ENCODE measurements around the gene RAD9B. TPM values are rescaled to one million over a fixed set of nuclear protein-coding genes. Genes with fewer than 3 reads are reported as not detected.
A peak's percentile ranks its signal among the peaks of the same experiment; 100 is the strongest.

The RAD9B gene
- total and polyA plus RNA-seq, 2 of the 4 experiments (the other 2 are of a cell fraction), result 0.09 to 0.18 TPM

GRCh38 chr12:110545812-110546211 lies 43.7 kb downstream of the RAD9B start:
- in situ Hi-C loops (cut with MboI; ENCODE audit: low sequenced_read_pairs) (no loop called here), intact Hi-C loops (cut with micrococcal nuclease) (loop anchor here (5.0 kb wide), 1 partner anchor 36 kb away; the partner anchor contains the start of gene PPTC7), dilution Hi-C loops (cut with HindIII; ENCODE audit: low sequenced_read_pairs, unreplicated experiment) (no loop called here)
- H3K36me3 ChIP-seq (ENCODE audit: control insufficient read depth, insufficient read depth, low read length), result no peaks in the 10 kb centered on the region; the same call in none of the 2 replicates
- H3K4me2 ChIP-seq (ENCODE audit: low read depth, low read length), result no peak overlapping the region
- peak overlapping the region in 1 of 2 experiments; percentile 27; a peak in 1 of 4 replicates for H4K8ac ChIP-seq (ENCODE audit: low read depth in 2 of 2, low read length in 2 of 2)
- H3K9me1 ChIP-seq (ENCODE audit: insufficient read depth, low read length), result peaks cover 19% of the 10 kb centered on the region
- DNase-seq (peak; percentile 12), ATAC-seq (ENCODE audit: low read depth) (no peak)
- peak overlapping the region; percentile 88 for H2AK5ac ChIP-seq (ENCODE audit: low read depth, low read length)
- peak overlapping the region; percentile 43 for H2BK20ac ChIP-seq (ENCODE audit: low read depth, low read length)
- no peak overlapping the region; the same call in 1 of the 2 replicates for H4K5ac ChIP-seq (ENCODE audit: low read depth, low read length)
- peak overlapping the region; percentile 82 for H2BK5ac ChIP-seq (ENCODE audit: low read depth, low read length, poor library complexity, severe bottlenecking)
- CTCF ChIA-PET, result no interaction called here
- H3K79me1 ChIP-seq (ENCODE audit: low read depth in 1 of 2, low read length in 2 of 2), result peaks cover 13 to 55% of the 10 kb centered on the region in 2 experiments
- no peak overlapping the region; the same call in 1 of the 2 replicates for H3K23ac ChIP-seq (ENCODE audit: low read depth, low read length)
- H4K91ac ChIP-seq (ENCODE audit: insufficient read depth, low read depth, low read length), result peak overlapping the region; percentile 57
- H3K9ac ChIP-seq (ENCODE audit: low read depth, low read length), result no peak overlapping the region
- no peaks in the 10 kb centered on the region for H3K9me3 ChIP-seq (ENCODE audit: control insufficient read depth, insufficient read depth, low read length)
- TF ChIP-seq RAD21 (IDR thresholded peaks at IDR 0.05; ENCODE audit: low read length) (no peak), CEBPB (IDR thresholded peaks at IDR 0.05; ENCODE audit: low read depth, low read length) (no peak), USF2 (IDR thresholded peaks at IDR 0.05; ENCODE audit: low read depth, low read length) (no peak), ELK1 (IDR thresholded peaks at IDR 0.05; ENCODE audit: borderline replicate concordance, low read depth, low read length) (no peak), MAZ (IDR thresholded peaks at IDR 0.05; ENCODE audit: borderline replicate concordance, low read depth, low read length) (no peak), BHLHE40 (IDR thresholded peaks at IDR 0.05; ENCODE audit: low read depth, low read length) (no peak), MAFK (IDR thresholded peaks at IDR 0.05; ENCODE audit: low read depth, low read length) (no peak), MXI1 (IDR thresholded peaks at IDR 0.05; ENCODE audit: borderline replicate concordance, low read depth, low read length) (no peak), FOS (IDR thresholded peaks at IDR 0.05; ENCODE audit: low read depth, low read length) (no peak), CTCF (conservative IDR thresholded peaks at IDR 0.05; ENCODE audit: low read depth, low read length) (no peak), RFX5 (IDR thresholded peaks at IDR 0.05; ENCODE audit: low read depth, low read length) (no peak), CHD1 (IDR thresholded peaks at IDR 0.05; ENCODE audit: low read depth, low read length) (no peak), POLR2A (IDR thresholded peaks at IDR 0.05; ENCODE audit: low read depth, low read length) (no peak), SMC3 (IDR thresholded peaks at IDR 0.05; ENCODE audit: low read depth, low read length) (no peak), NFE2L2 (IDR thresholded peaks at IDR 0.05; ENCODE audit: low read depth, low read length) (no peak), RCOR1 (IDR thresholded peaks at IDR 0.05; ENCODE audit: insufficient replicate concordance, low read length) (no peak)
- no peak overlapping the region for H2AK9ac ChIP-seq (replicated peaks; ENCODE audit: low read depth, low read length, poor library complexity)
- peaks cover 24% of the 10 kb centered on the region for H4K20me1 ChIP-seq (ENCODE audit: insufficient read depth, low read length)
- H3K18ac ChIP-seq (ENCODE audit: low read depth, low read length), result no peak overlapping the region
- peak overlapping the region; percentile 43; the same call in 1 of the 2 replicates for H3K14ac ChIP-seq (replicated peaks; ENCODE audit: low read depth, low read length)
- BruUV-seq (replicated peaks), result no TSS peak
- H2AFZ ChIP-seq (replicated peaks; ENCODE audit: low read length, poor library complexity), result no peak overlapping the region
- no peak overlapping the region for H3K4me3 ChIP-seq (ENCODE audit: insufficient read depth, low read depth, low read length)
- peaks cover 20% of the 10 kb centered on the region for H3K4me1 ChIP-seq (ENCODE audit: control insufficient read depth, insufficient read depth, low read length)
- peak overlapping the region; percentile 51; the same call in 2 of the 3 replicates for H2BK15ac ChIP-seq (ENCODE audit: low read depth, low read length)
- H3K27me3 ChIP-seq (ENCODE audit: control insufficient read depth, insufficient read depth, low read length), result no peaks in the 10 kb centered on the region
- WGBS, 2 experiments (ENCODE audit: extremely low coverage in 2 of 2, insufficient read length in 1 of 2), result 83% methylated on average over 3 of the region's 10 CpGs; no CpG with 5 or more reads in 1 of the 2 experiments
- peak overlapping the region; percentile 85 for H3K4ac ChIP-seq (ENCODE audit: low read depth, low read length)
- POLR2A ChIA-PET (ENCODE audit: unreplicated experiment), result no interaction called here
- H2BK120ac ChIP-seq (ENCODE audit: low read depth, low read length), result peak overlapping the region; percentile 80
- H3K27ac ChIP-seq (ENCODE audit: insufficient read depth, low read length), result peak overlapping the region; percentile 35; the same call in 1 of the 2 replicates
- no peak overlapping the region for H3K56ac ChIP-seq (ENCODE audit: extremely low read depth, insufficient read depth, low read length)

Measured in IMR-90 (cell line).